ENCODE measurements around the gene SHLD1.

- TF ChIP-seq CTCF (IDR thresholded peaks at IDR 0.05) (no peak), POLR2A (IDR thresholded peaks at IDR 0.05) (no peak)
Observed at GRCh38 chr20:5749952-5750779, at the start of gene SHLD1.

Data from sigmoid colon (tissue), 3 donors.